HG03064 (cell line): ENCODE results near the gene KCNMA1.
"Not testable (repeated sequence)": the region's sequence is repeated elsewhere in the genome, so short reads cannot be mapped to it uniquely, and the experiment has no call there.

Source experiments
- ATAC-seq: cut with Tn5 transposase; IDR thresholded peaks from one replicate; pipeline ENCODE4 v1.9.1; 2021; ENCODE audit warnings: low read depth; ENCODE audit not compliant: unreplicated experiment

The KCNMA1 gene

GRCh38 chr10:77357611-77358310 is 279.8 kb downstream of the KCNMA1 start:
- no peak for ATAC-seq

DNA sequence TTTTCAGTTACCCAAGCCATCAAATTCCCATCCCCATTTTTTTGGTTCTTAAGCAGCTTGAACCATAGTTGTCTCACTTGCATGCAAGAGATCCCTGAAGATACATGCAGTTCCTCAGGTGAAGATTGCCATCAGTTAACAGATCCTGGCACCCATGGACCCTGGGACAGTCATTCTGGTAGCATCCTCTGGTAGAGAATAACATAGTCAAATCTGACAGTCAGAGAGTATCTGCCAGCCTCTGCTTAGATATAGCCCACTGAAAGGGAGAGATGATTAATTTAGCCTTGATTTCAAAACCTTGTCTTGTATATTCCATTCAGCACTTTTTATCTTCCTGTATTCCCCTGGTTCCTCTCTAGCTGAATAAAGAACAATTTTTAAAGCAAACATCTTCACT is 280.4 kb downstream of the KCNMA1 start:
- no peak for ATAC-seq

DNA sequence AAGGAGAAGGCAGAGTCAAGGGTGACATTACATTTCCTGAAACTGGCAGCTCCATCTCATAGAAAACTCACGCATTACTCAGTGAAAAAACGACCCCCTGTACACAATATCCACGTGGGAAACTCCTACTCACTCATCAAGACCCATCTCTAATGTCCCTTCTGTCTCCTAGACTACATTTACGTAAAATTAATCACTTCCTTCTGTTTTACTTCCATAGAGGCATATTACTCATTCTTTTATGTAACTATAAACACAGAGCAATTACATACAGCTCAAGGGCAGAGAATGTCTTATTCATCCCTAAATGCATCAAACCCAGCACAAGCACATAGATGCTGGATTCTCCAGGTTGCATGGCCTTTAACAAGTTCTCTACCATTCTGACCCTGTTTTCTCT is 281.8 kb downstream of the KCNMA1 start:
- ATAC-seq = no peak

- no peak for ATAC-seq
Measured at GRCh38 chr10:77351386-77351785, 286.2 kb downstream of the KCNMA1 start.

DNA sequence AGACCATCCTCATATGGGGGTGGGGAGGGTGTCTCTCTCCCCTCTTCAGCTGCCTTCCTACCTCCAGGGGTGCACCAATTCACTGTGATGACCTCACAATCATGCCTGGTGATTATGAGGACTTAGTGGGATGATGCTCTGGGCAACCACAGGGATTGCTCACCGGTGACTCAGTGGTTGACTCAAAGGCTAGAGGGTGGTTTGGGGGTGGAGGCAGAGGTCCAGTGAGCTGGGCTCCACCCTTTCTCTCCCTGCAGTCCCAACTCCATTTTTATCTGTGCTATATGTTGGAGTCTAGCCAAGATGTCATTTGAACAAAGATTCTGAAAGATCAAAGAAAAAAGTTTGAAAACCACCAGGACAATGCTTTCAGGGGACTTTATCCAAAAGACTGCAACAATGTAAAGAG is 286.9 kb downstream of the KCNMA1 start:
- no peak for ATAC-seq

DNA sequence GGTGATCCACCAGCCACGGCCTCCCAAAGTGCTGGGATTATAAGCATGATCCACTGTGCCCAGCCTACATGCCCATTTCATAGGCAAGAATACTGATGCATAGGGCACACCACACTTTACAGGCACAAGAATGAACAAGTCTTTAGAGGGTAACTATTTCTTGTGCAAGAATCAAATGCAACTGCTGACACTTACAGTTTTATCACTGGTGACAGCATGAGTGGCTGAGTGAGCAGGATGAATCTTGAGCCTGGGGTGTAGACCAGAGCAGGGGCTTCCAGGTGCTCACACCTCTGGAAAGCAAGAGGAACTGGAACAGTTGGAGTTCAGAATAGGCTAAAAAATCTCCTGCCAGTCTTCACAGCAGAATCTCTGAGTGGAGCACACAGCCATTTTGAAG is 287.5 kb downstream of the KCNMA1 start:
- no peak for ATAC-seq

DNA sequence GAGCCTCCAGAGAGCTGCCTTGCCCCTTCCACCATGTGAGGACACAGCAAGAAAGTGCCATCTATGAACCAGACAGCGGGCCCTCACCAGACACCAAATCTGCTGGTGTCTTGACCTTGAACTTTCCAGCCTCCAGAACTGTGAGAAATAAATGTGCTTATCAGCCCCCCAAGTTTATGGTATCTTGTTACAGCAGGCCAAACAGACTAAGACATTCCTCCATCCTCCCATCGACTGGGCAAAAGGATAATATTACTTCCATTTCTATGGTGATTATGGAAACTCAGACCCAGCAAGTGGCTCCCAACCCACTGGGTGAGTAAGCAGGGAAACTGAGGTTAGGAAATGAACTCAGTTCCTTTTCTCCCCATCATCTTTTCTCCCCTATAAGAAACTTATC is 288.4 kb downstream of the KCNMA1 start:
- ATAC-seq = no peak

- no peak for ATAC-seq
Measured at GRCh38 chr10:77348751-77349150, 288.9 kb downstream of the KCNMA1 start.

DNA sequence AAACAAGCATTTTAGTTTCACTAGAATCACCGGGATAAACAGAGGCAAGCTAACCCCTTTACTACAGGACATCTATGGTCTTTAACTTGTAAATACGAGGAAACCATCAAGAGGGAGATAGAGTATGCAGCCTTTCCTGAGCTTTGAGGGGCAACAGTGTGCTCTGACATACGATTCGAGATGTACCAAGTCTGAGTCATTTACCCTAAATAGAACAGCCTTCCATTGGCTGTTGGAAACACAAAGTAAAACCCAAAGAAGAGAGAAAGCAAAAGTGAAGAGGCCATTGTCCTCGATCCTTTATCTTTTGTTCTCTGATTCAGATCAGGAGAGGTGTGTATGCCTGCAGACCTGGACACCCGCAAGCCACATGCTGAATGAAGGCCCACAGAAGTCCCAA is 289.5 kb downstream of the KCNMA1 start:
- ATAC-seq = no peak

DNA sequence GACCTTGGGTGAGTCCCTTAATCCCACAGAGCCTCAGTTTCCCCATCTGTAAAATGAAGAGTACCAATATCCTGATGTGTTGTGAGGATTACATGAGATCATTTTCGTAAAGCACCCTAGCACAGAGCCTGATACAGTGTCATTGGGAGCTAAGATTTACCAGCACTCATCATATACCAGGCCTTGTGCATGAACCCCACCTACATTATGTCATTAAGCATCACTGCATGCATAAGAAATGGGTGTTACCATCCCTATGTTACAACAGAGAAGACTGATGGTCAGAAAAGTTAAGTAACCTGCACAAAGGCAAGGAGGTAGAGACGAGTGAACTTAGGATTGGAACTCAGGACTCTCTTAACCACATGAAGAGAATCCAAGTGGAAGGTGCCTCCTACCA is 290.6 kb downstream of the KCNMA1 start:
- ATAC-seq = no peak

- no peak for ATAC-seq
Measured at GRCh38 chr10:77341055-77341454, 296.6 kb downstream of the KCNMA1 start.

DNA sequence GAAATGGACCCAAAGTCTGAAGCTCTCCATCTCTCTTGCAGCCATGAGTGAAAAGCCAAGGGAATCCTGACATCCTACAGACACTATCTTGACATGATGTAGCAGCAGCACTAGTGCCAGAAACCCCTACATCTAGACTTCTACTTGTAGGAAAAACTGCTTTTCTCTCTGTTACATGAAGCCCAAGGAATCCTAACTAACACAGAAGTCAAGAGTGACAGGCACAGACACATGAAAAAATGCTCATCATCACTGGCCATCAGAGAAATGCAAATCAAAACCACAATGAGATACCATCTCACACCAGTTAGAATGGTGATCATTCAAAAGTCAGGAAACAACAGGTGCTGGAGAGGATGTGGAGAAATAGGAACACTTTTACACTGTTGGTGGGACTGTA is 297.7 kb downstream of the KCNMA1 start:
- ATAC-seq = not testable (repeated sequence)

DNA sequence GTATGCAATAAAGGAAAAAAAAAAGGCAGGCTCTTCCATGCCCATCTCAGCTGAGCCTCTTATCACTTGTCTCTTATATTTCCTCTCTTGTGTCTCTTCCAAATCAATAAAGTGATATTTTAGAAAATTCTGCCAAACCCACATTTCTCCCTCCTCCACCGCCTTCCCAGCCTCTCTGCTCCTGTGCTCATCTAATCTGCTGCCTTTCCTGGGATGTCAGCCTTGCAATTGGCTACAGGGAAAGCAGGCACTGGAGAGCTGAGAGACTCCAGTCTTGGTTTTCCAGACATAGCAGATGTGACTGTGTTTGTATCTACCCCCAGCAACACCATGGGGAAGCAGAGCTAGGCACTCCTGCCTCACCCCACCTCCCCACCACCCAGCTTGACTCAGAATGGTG is 298.4 kb downstream of the KCNMA1 start:
- no peak for ATAC-seq

- ATAC-seq = no peak
Measured at GRCh38 chr10:77338143-77338542, 299.5 kb downstream of the KCNMA1 start.

DNA sequence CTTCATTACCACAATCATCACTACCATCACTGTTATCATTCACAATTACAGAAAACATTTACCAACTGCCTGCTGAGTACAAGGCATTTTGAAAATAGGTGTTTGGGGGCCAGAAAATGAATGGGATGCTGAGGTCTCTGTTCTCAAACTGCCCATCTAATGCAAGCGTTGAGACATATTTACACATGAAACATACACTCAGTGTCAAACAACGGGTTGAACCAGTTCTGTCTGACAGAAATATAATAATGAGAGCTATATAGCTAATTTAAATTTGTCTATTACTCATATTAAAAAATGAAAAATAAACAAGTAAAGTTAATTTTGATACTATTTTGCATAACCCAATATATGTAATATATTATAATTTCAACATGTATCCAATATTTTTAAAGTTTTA is 303.1 kb downstream of the KCNMA1 start:
- ATAC-seq = no peak

DNA sequence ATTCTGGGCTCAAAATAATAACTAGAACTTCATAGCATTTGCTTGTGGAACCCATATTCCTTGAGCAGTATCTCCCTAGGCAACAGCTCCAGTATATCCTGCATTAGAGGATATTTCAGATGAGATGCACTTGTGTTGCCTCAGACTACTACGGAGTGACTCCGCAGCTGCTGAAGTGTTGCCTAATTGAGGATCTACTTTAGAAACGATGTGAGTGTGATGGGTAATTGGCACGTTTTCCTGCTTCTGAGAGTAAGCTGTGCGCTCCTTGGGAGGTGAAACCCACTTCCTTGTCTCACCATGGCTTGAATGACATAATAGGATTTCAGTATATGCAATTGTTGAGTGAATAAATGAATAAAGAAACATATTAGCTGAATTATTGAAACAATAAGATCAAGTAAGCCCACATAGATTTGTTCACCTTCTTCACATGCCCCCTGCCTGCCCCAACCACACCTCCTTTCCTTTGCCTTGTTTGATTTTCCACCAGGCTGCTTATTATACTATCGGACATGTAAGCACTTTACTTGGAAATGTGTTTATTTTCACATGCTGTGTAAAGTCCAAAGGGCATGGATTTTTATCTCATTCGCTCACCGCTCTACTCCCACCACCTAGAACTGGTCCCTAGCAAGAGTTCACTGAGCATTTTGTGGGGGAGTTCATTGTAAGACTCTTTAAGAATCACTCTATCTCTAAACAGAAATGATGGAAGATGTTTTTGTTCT is 303.8 kb downstream of the KCNMA1 start:
- no peak for ATAC-seq

GRCh38 chr10:77332256-77332655 is 305.4 kb downstream of the KCNMA1 start:
- no peak for ATAC-seq

- no peak for ATAC-seq
Measured at GRCh38 chr10:77328272-77328816, 309.3 kb downstream of the KCNMA1 start.

GRCh38 chr10:77325233-77325537 is 312.4 kb downstream of the KCNMA1 start:
- ATAC-seq = no peak

- no peak for ATAC-seq
Measured at GRCh38 chr10:77321838-77322237, 315.8 kb downstream of the KCNMA1 start.

DNA sequence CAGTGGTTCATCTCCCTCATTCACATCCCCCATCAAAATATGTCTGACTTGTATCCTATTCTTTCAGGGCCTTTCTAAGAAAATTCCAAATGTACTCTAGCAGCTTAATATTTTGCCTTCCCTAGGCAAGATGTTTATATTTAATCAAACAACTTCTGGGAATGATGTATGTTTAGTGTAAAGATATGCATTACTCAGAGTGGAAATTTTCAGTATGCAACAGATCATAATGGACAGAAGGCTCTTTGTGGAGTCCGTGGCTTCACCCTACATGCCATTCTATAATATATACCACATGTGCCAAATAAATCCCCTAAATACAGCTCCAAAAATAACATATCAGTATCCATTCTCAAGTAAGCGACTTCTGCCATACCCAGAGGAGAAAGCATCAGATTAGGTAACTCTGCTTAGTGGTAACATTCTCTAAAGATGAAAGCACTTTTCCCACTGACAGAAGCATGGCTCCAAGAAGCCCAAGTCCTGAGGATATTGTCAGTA is 316.6 kb downstream of the KCNMA1 start:
- no peak for ATAC-seq

DNA sequence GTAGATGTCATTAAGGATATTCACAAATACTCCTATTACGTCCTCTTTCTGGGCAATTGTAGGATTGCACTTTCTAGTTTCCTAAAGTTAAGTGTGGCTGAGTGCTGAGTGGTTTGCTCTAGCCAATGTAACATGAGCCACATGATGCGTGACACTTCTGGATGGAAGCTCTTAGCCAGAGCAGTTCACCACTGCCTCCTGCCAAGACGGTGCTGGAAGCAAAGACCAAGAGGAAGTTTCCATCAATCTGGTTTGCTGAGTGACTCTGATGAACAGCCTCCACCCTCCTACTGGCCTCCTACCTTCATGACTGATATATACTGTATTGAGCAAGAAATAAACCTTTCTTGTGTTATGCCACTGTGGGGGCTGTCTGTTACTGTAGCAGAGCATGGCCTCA is 318.1 kb downstream of the KCNMA1 start:
- no peak for ATAC-seq
